GM12865 (cell line): ENCODE data around the gene FOXJ3.
"Not testable (repeated sequence)": the region's sequence is repeated elsewhere in the genome, so short reads cannot be mapped to it uniquely, and the experiment has no call there.

Experiments
- DNase-seq: peaks from one replicate; pipeline ENCODE4 v3.0.0; 2010; ENCODE audit warnings: low read depth
- H3K4me3 ChIP-seq: 2 replicates; pipeline ENCODE4 v1.5.1; 2011; ENCODE audit warnings: mild to moderate bottlenecking, low read depth, low read length, control low read depth
- CTCF ChIP-seq: IDR thresholded peaks from 2 replicates; pipeline ENCODE4 v1.5.1; 2011; ENCODE audit warnings: low read length, control low read depth, low read depth, inconsistent platforms; ENCODE audit not compliant: insufficient read depth; ENCODE audit errors: missing control alignments

FOXJ3 gene

GRCh38 chr1:42219627-42220026 lies 115.4 kb downstream of the FOXJ3 start:
- H3K4me3 ChIP-seq = no peak overlapping the region

GRCh38 chr1:42214447-42214871 lies 120.6 kb downstream of the FOXJ3 start:
- no peak overlapping the region for H3K4me3 ChIP-seq
- TF ChIP-seq CTCF = no peak
- DNase-seq = no peak

More at GRCh38 chr1:42219627-42220026, 115.4 kb downstream of the FOXJ3 start:
- TF ChIP-seq CTCF = no peak
- no peak for DNase-seq

- no peak for DNase-seq
- no peak for TF ChIP-seq CTCF
Observed at GRCh38 chr1:42211224-42211623, 123.8 kb downstream of the FOXJ3 start.

GRCh38 chr1:42210421-42211133 lies 124.5 kb downstream of the FOXJ3 start:
- TF ChIP-seq CTCF = no peak
- DNase-seq = no peak
- H3K4me3 ChIP-seq = no peak overlapping the region

More at GRCh38 chr1:42211224-42211623, 123.8 kb downstream of the FOXJ3 start:
- no peak overlapping the region for H3K4me3 ChIP-seq

- H3K4me3 ChIP-seq = no peak overlapping the region
- TF ChIP-seq CTCF = no peak
- no peak for DNase-seq
Observed at GRCh38 chr1:42209526-42210251, 125.3 kb downstream of the FOXJ3 start.

GRCh38 chr1:42206930-42207329 lies 128.1 kb downstream of the FOXJ3 start:
- not testable (repeated sequence) for DNase-seq, H3K4me3 ChIP-seq

- DNase-seq = no peak
- H3K4me3 ChIP-seq = no peak overlapping the region
- TF ChIP-seq CTCF = no peak
Observed at GRCh38 chr1:42206164-42206563, 128.9 kb downstream of the FOXJ3 start.
